ENCODE results near the gene NELL1. TPM values are rescaled to one million over a fixed set of nuclear protein-coding genes. Genes with fewer than 3 reads are reported as not detected.

Gene NELL1
- total RNA-seq, 2 experiments from 2014 or later = not detected

DNA sequence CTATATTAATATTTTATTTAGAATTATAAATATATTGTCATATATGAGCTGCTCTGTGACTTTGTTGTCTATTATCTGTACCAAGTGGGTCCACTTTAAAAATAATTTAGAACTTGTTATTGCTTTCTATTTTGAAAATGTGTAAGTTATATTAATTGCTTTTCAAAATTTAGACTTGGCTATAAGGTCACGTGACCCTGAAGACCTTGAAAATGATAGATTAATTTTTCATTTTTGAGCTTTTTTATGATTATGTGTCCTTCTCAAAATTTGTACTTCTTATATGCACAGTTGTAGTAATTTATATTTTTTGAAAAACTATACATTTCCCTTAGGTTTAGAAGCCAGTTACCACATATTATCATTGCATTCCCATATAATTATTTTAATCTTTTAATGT is 826.5 kb downstream of the NELL1 start:
- no peaks in the 10 kb centered on the region for H3K27me3 ChIP-seq (ENCODE audit: control insufficient read depth in 1 of 2, insufficient read depth in 2 of 2, low read length in 2 of 2)

DNA sequence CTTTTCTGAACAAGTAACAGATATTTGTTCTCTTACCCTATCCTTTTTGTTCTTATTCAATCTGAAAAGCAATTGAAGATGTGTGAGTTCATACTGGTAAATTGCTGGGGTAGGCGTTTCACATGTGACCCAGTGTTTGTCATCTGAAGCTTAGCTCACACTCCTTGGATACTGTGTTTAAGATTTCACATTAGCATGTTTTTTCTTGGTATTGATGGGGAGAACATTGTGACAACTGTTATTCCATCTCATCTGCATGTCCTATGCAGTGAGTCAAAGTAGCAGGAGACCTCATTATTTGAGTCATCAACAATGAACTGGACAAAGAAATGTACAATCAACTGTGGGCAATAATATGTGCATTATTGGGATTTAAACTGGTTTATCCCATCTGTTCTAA is 831.9 kb downstream of the NELL1 start:
- no peak for ATAC-seq (ENCODE audit: poor library complexity)
- POLR2A ChIA-PET = no interaction called here
- no peaks in the 10 kb centered on the region for H3K4me1 ChIP-seq (ENCODE audit: insufficient read depth, low read length)
- Mint-ChIP-seq H3K36me3 (ENCODE audit: low read depth) (no peaks in the 10 kb centered on the region), H3K9me3 (peaks cover 6% of the 10 kb centered on the region), H3K4me1 (ENCODE audit: low read depth) (no peaks in the 10 kb centered on the region), H3K27ac (no peak overlapping the region), H3K4me3 (no peak overlapping the region), H3K27me3 (no peaks in the 10 kb centered on the region)
- no peak overlapping the region for H3K4me3 ChIP-seq (ENCODE audit: low read length)
- no peaks in the 10 kb centered on the region for H3K36me3 ChIP-seq (ENCODE audit: insufficient read depth, low read length)
- DNase-seq = no peak
- H3K9me3 ChIP-seq (ENCODE audit: control insufficient read depth in 1 of 2, insufficient read depth in 1 of 2, low read length in 2 of 2) = peaks cover 0 to 3% of the 10 kb centered on the region in 2 experiments
- H3K27me3 ChIP-seq (ENCODE audit: control insufficient read depth in 1 of 2, insufficient read depth in 2 of 2, low read length in 2 of 2) = no peaks in the 10 kb centered on the region
- TF ChIP-seq, protein P1, sequence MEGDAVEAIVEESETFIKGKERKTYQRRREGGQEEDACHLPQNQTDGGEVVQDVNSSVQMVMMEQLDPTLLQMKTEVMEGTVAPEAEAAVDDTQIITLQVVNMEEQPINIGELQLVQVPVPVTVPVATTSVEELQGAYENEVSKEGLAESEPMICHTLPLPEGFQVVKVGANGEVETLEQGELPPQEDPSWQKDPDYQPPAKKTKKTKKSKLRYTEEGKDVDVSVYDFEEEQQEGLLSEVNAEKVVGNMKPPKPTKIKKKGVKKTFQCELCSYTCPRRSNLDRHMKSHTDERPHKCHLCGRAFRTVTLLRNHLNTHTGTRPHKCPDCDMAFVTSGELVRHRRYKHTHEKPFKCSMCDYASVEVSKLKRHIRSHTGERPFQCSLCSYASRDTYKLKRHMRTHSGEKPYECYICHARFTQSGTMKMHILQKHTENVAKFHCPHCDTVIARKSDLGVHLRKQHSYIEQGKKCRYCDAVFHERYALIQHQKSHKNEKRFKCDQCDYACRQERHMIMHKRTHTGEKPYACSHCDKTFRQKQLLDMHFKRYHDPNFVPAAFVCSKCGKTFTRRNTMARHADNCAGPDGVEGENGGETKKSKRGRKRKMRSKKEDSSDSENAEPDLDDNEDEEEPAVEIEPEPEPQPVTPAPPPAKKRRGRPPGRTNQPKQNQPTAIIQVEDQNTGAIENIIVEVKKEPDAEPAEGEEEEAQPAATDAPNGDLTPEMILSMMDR (IDR thresholded peaks at IDR 0.05) = no peak
- CTCF ChIA-PET = no interaction called here
- H3K27ac ChIP-seq (ENCODE audit: low read depth in 1 of 2, low read length in 2 of 2) = no peak overlapping the region
- intact Hi-C loops (cut with DNase I, micrococcal nuclease) = no loop called here

More for the DNA sequence above, 826.5 kb downstream of the NELL1 start:
- H3K36me3 ChIP-seq (ENCODE audit: insufficient read depth, low read length) = no peaks in the 10 kb centered on the region
- TF ChIP-seq, protein P1 (IDR thresholded peaks at IDR 0.05) = no peak
- Mint-ChIP-seq H3K9me3 (peaks cover 9% of the 10 kb centered on the region), H3K4me3 (no peak overlapping the region), H3K27me3 (no peaks in the 10 kb centered on the region), H3K36me3 (ENCODE audit: low read depth) (no peaks in the 10 kb centered on the region), H3K27ac (no peak overlapping the region), H3K4me1 (ENCODE audit: low read depth) (no peaks in the 10 kb centered on the region)
- intact Hi-C loops (cut with DNase I, micrococcal nuclease) = no loop called here
- no peak overlapping the region for H3K4me3 ChIP-seq (ENCODE audit: low read length)
- ChIA-PET POLR2A (no interaction called here), CTCF (no interaction called here)
- H3K4me1 ChIP-seq (ENCODE audit: insufficient read depth, low read length) = no peaks in the 10 kb centered on the region
- H3K9me3 ChIP-seq (ENCODE audit: control insufficient read depth in 1 of 2, insufficient read depth in 1 of 2, low read length in 2 of 2) = no peaks in the 10 kb centered on the region
- ATAC-seq (ENCODE audit: poor library complexity) = no peak
- DNase-seq = no peak
- H3K27ac ChIP-seq (ENCODE audit: low read depth in 1 of 2, low read length in 2 of 2) = no peak overlapping the region

DNA sequence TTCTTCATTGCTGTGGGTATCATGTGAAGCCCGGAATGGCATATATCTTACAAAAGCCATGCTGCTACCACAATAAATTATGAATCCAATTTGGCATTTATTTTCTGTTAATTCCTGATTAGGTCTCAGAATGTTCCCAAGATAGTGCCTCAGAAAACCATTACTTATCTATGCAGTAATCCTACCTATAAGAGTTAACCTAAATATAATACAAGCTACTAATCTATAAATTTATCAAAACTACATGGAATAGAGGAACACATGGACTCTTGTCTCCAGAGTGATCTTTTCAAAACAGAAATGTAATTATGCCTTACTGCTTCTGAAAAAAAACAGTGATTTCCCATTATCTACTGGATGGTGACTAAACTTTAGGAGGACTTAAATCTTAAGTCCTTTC is 835.7 kb downstream of the NELL1 start:
- Histone ChIP-seq H3K9me3 (ENCODE audit: control insufficient read depth in 1 of 2, insufficient read depth in 1 of 2, low read length in 2 of 2) (peaks cover 0 to 7% of the 10 kb centered on the region in 2 experiments), H3K4me3 (ENCODE audit: low read length) (no peak overlapping the region), H3K27ac (ENCODE audit: low read depth in 1 of 2, low read length in 2 of 2) (no peak overlapping the region), H3K36me3 (ENCODE audit: insufficient read depth, low read length) (no peaks in the 10 kb centered on the region), H3K27me3 (ENCODE audit: control insufficient read depth in 1 of 2, insufficient read depth in 2 of 2, low read length in 2 of 2) (no peaks in the 10 kb centered on the region), H3K4me1 (ENCODE audit: insufficient read depth, low read length) (no peaks in the 10 kb centered on the region)
- Mint-ChIP-seq H3K27me3 (no peaks in the 10 kb centered on the region), H3K4me3 (no peak overlapping the region), H3K9me3 (peaks cover 3% of the 10 kb centered on the region), H3K4me1 (ENCODE audit: low read depth) (no peaks in the 10 kb centered on the region), H3K36me3 (ENCODE audit: low read depth) (no peaks in the 10 kb centered on the region), H3K27ac (no peak overlapping the region)
- POLR2A ChIA-PET = no interaction called here
- TF ChIP-seq, protein P1 (IDR thresholded peaks at IDR 0.05) = no peak
- CTCF ChIA-PET = no interaction called here
- DNase-seq = no peak
- no peak for ATAC-seq (ENCODE audit: poor library complexity)
- intact Hi-C loops (cut with DNase I, micrococcal nuclease) = no loop called here
